ENCODE measurements around the gene C1orf21. TPM values are rescaled to one million over a fixed set of nuclear protein-coding genes. Genes with fewer than 3 reads are reported as not detected.

C1orf21 gene
- total RNA-seq, 1 donor from 2014 or later: 44.6 TPM

DNA sequence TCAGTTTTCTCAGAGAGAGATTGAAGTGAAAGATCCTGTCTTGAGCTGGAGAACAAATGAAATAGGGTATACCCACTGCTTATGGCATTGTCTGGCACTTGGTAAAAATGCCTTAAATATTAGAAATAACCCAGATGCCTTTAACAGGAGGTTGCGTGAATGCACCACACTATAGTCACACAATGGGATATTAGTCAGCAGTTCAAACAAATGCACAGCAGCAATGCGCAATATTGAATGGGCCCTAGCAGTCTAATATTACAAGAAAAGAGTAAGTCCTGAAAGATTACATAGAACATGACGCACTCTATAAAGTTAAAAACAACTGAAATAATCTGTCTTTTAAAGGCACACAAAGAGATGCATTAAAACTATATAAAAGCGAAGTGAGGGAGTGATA, 206.8 kb downstream of the C1orf21 start:
- H3K27ac Mint-ChIP-seq: no peak overlapping the region
- peaks cover 5% of the 10 kb centered on the region for H3K9me3 Mint-ChIP-seq
- peaks cover 9% of the 10 kb centered on the region for H3K36me3 Mint-ChIP-seq
- H3K4me1 Mint-ChIP-seq (ENCODE audit: unreplicated experiment): peaks cover 32% of the 10 kb centered on the region
- no peaks in the 10 kb centered on the region for H3K27me3 Mint-ChIP-seq
- TF ChIP-seq, protein P1, sequence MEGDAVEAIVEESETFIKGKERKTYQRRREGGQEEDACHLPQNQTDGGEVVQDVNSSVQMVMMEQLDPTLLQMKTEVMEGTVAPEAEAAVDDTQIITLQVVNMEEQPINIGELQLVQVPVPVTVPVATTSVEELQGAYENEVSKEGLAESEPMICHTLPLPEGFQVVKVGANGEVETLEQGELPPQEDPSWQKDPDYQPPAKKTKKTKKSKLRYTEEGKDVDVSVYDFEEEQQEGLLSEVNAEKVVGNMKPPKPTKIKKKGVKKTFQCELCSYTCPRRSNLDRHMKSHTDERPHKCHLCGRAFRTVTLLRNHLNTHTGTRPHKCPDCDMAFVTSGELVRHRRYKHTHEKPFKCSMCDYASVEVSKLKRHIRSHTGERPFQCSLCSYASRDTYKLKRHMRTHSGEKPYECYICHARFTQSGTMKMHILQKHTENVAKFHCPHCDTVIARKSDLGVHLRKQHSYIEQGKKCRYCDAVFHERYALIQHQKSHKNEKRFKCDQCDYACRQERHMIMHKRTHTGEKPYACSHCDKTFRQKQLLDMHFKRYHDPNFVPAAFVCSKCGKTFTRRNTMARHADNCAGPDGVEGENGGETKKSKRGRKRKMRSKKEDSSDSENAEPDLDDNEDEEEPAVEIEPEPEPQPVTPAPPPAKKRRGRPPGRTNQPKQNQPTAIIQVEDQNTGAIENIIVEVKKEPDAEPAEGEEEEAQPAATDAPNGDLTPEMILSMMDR (conservative IDR thresholded peaks at IDR 0.05): no peak
- H3K4me3 Mint-ChIP-seq: no peak overlapping the region
- DNase-seq (ENCODE audit: extremely low spot score, unreplicated experiment): no peak

DNA sequence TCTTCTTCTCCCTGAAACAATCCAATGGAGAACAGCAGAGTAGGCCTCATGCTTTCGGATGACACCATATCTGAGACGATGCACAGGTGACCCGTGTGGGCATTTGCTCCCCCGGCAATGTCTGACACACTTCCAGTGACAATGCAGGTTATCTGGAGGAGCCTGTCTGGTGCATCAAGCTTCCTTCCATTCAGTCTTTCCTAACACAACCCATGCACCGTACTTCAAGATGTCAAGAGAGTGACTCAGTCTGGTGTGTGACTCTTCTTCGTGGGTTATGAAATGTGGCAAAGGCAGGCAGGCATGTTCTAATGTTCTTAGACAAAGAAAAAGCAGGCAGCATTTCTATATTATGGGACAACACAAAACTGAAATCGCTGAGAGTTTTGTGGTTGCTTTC, 208.8 kb downstream of the C1orf21 start:
- no peak overlapping the region for H3K4me3 Mint-ChIP-seq
- H3K27me3 Mint-ChIP-seq: no peaks in the 10 kb centered on the region
- H3K36me3 Mint-ChIP-seq: peaks cover 9% of the 10 kb centered on the region
- H3K4me1 Mint-ChIP-seq (ENCODE audit: unreplicated experiment): peaks cover 15% of the 10 kb centered on the region
- peaks cover 5% of the 10 kb centered on the region for H3K9me3 Mint-ChIP-seq
- no peak overlapping the region for H3K27ac Mint-ChIP-seq
- TF ChIP-seq, protein P1 (conservative IDR thresholded peaks at IDR 0.05): no peak
- DNase-seq (ENCODE audit: extremely low spot score, unreplicated experiment): no peak

DNA sequence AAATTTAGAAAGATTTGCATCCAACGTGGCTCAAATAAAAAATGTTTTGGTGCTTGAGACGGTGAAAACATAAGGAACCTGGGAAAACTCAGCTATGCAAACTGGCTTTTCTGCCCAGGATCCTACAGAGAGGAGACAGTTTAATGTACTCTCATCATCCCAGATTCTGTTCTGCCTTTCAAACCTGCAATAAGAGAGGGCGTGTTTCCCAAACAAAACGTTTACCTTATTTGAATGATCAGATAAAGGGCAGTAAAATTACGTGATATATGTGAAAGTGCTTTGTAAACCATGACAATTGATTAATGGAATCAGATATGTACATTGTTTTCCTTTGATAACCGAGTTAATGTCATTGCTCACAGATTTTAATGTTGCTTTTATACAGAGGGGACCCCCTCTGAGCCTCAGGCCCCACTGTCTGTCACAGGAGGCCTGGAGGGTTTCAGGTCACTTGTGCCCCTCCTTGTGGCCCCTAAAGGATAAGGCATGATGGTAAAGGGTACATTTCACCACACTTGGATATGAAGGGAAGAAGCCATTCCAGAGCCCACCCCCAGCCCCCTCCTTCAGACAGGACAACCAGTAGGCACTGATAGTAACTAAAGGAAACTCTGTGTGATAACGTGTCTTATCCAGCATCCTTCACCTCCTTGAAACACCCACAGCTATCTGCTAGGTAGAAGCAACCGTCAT, 210.3 kb downstream of the C1orf21 start:
- H3K9me3 Mint-ChIP-seq: no peaks in the 10 kb centered on the region
- no peak overlapping the region for H3K4me3 Mint-ChIP-seq
- TF ChIP-seq, protein P1 (conservative IDR thresholded peaks at IDR 0.05): peak; percentile 55
- peaks cover 10% of the 10 kb centered on the region for H3K36me3 Mint-ChIP-seq
- peaks cover 8% of the 10 kb centered on the region for H3K4me1 Mint-ChIP-seq (ENCODE audit: unreplicated experiment)
- no peak for DNase-seq (ENCODE audit: extremely low spot score, unreplicated experiment)
- no peaks in the 10 kb centered on the region for H3K27me3 Mint-ChIP-seq
- peak overlapping the region; percentile 73 for H3K27ac Mint-ChIP-seq

DNA sequence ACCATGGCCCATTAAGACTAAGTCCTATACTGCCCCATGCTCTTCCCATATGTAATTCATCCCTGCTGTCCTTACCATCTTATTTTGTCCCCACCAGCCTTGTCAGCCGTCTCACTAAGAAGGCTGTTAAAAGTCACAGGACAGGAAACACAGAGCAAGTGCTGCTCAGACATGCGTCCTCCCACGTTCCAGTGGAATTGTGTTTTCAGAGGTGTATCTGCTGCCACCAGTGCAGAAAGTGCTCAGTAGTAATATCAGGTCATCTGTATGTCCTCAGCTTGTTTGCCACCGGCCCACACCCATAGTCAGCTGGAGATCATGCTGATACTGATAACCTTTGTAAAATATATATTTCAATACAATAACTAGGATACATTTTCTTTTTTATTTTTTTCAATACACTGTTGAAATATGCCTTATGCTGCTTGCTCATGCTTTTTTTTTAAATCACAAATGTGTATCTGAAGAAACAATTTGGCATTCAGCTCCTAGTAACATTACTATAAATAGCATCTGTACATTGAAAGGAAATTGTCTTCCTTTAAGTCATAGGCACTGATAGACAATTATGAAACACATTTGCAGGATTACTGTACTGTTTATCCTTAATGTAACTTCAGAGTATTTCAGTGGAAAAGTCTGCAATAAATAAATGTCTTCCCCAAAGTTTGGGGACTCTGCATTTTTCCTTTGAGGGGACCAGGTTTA, 211.0 kb downstream of the C1orf21 start:
- Mint-ChIP-seq H3K27ac (peak overlapping the region; percentile 73), H3K36me3 (peaks cover 8% of the 10 kb centered on the region)

DNA sequence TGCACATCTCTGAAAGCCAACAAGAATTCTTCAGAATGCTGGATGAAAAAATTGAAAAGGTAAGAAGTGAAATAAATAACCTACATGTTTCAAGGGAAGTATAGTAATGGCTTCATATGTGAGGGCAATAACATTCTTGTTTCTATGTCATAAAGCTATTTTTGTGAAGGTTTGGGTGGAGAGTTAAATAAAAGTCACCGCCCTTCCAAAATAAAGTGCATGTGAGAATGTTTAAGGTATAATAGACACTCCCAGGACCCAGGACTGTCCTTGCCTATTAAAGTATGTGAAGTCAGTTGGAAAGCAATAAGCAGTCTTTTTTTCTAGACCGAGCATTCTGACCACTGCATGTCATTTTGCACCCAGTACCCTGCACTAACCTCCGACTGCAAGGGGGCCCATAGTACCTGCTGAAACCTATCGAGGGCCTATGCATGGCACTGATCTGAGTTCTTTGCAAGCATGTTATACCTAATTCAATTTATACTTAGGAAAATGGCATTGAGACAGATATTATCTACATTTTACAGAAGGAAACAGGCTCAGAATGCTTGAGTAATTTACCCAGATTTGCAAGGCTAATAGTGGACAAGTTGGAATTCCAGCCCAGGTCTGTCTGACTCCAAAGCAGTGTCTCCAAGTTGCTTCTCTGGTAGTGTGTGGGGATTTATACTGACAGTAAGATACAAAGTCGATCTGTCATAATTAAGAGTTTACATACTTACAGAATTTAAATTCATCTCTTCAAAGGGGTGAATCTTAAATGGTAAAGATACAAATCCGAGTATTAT, 211.8 kb downstream of the C1orf21 start:
- Mint-ChIP-seq H3K36me3 (peaks cover 8% of the 10 kb centered on the region), H3K27ac (no peak overlapping the region), H3K4me1 (ENCODE audit: unreplicated experiment) (peaks cover 8% of the 10 kb centered on the region), H3K4me3 (no peak overlapping the region), H3K9me3 (no peaks in the 10 kb centered on the region), H3K27me3 (no peaks in the 10 kb centered on the region)
- TF ChIP-seq, protein P1 (conservative IDR thresholded peaks at IDR 0.05): no peak
- DNase-seq (ENCODE audit: extremely low spot score, unreplicated experiment): no peak

More for the DNA sequence above, 211.0 kb downstream of the C1orf21 start:
- TF ChIP-seq, protein P1 (conservative IDR thresholded peaks at IDR 0.05): no peak
- H3K9me3 Mint-ChIP-seq: no peaks in the 10 kb centered on the region
- H3K27me3 Mint-ChIP-seq: no peaks in the 10 kb centered on the region
- no peak overlapping the region for H3K4me3 Mint-ChIP-seq
- no peak for DNase-seq (ENCODE audit: extremely low spot score, unreplicated experiment)
- H3K4me1 Mint-ChIP-seq (ENCODE audit: unreplicated experiment): peaks cover 8% of the 10 kb centered on the region
